HG02852 (cell line): Measurements from ENCODE around the gene VEPH1.
"Not testable (repeated sequence)": the region's sequence is repeated elsewhere in the genome, so short reads cannot be mapped to it uniquely, and the experiment has no call there.

Experiments
- ATAC-seq: cut with Tn5 transposase; IDR thresholded peaks from one replicate; pipeline ENCODE4 v1.9.1; 2021; ENCODE audit warnings: mild to moderate bottlenecking, moderate library complexity; ENCODE audit not compliant: unreplicated experiment

The VEPH1 gene

DNA sequence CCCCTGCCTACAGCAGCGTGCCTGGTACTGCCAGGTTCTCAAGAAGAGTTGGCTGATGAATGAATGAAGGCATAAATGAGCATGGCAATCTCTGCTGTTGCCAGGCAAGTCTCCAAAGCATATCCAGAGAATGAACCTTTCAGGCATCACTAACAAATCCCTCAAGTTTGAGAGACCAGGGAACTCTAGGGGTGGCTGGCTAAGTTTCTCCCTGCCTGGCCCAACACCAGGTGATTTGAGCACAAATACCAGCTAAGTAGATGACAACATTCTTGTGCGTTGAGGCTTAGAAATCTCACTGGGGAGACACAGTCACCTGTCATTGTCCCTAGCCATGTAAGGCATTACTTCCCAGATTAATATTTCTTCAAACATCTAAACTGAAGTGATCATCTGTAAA is 147.9 kb downstream of the VEPH1 start:
- no peak for ATAC-seq

DNA sequence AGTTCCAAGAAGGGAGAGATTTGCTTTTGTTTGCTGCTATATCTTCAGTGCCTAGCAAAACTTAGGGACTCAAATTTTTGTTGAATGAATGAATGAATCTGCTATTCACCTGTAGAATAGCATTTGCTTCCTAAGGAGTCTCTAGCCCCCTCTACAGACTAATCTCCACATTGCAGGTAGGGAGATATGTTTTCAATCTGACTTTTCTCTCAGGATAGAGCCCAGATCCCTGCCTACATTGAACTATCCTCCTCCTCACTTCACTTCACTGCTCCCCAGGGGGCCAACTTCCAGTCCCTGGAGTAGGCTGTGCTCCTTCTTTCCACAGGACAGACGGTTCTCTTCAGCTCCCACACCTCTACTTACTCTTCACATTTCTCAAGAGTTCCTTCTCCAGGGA is 148.5 kb downstream of the VEPH1 start:
- no peak for ATAC-seq

DNA sequence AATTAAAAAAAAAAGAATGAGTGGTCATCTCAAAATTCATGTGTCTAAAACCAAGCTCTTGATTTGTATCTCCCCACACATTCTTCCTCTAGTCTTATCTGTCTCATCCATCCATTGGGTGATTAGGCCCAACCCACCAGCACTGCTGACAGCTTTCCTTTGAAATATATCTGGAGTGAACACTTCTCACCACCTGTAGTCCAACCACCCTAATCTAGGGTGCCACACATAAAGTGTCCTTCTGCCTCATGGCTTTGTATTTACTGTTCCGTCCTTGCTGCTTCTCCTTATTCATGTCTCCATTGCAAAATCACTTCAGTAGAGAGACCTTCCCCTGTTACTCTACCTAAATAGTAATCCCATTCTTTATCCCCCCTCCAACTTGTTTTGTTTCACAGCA is 149.0 kb downstream of the VEPH1 start:
- no peak for ATAC-seq

DNA sequence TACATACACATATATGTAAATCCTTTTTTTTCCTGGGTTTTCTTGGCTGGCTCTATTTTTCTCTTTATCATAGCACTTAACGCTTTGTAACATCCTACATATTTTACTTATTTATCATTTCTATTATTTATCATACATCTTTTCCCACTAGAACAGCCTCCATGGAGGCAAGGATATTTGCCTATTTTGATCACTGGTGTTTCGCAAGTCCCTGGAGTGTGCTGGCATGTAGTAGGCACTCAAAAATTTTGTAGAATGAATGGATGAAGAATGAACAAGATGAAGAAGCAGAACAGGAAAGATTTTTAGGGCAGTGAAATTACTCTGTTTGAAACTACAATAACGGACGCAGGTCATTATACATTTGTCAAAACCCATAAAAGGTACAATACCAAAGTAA is 149.6 kb downstream of the VEPH1 start:
- ATAC-seq: no peak

DNA sequence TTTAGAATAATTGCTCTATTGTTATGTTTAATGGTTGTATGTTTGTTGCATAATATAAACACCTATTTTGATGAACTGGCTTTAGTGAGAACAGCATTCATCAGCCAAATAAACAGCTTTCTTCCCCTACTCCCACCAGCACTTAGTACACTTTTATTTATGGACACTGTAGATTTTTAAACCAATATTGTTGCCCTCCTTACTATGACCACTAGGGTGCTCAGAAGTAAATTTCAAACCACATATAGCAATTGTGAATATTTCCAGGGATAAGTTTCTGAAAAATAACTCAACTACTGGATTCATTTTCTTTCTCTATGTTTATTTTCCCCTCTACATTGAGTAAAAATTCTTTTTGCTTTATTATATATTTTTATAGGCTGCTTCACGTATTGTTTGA is 151.2 kb downstream of the VEPH1 start:
- no peak for ATAC-seq

DNA sequence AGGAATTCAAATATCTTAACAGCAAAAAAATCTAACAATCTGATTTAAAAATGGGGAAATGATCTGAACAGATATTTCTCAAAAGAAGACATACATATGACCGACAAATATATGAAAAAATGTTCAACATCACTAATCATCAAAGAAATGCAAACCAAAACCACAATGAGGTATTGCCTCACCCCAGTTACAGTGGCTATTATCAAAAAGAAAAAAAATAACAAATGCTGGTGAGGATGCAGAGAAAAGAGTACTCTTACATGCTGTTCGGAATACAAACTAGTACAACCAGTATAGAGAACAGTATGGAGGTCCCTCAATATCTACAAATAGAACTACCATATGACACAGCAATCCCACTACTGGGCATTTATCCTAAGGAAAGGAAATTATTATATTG is 152.6 kb downstream of the VEPH1 start:
- ATAC-seq: not testable (repeated sequence)

DNA sequence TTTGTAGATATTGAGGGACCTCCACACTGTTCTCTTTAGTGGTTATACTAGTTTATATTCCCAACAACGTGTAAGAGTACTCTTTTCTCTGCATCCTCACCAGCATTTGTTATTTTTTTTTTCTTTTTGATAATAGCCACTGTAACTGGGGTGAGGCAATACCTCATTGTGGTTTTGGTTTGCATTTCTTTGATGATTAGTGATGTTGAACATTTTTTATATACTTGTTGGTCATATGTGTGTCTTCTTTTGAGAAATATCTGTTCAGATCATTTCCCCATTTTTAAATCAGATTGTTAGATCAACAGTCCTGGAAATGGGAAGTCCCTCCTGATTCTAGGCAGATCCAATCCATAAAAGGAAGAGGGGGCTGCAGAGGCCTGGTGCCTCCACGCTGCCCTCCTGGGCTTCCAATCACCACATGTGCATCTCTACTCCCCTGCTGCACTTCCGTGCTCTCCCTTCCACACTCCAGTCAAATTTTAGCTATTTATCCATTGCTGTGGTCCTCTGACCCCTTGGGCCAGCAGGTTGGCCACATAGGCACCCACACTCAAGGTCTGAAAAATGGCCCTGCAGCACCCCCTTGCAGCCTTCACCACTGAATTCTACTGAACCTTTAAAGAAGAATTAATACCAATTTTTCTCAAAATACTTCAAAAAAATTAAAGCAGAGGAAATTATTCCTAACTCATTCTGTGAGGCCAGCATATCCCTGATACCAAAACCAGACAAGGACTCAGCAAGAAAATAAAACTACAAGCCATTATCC is 154.7 kb downstream of the VEPH1 start:
- not testable (repeated sequence) for ATAC-seq

DNA sequence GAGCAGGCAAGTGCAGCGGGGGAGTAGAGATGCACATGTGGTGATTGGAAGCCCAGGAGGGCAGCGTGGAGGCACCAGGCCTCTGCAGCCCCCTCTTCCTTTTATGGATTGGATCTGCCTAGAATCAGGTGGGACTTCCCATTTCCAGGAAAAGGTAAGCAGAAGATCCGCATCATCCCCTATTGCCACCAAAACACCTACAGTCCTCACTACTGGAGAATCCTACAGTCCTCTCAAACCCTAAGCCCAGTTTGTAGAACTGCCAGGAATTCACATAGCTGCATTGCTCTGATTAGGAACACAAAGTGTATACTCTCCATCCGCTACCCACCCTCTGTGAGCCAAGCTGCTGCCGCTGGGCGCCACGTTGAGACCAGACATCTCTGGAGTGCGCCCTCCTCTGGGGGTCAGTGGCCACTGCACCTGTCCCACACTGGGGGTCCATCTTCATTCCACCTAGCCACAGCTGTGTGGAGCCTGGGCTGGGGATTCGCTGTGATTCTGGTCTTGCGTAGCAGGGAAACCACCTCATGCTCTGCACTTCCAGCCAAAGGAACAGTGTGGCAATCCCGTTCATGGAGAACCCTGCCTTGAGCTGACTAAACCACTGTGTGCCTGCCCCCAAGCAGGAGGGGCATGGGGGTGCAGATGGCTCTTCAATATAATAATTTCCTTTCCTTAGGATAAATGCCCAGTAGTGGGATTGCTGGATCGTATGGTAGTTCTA is 155.5 kb downstream of the VEPH1 start:
- no peak for ATAC-seq

DNA sequence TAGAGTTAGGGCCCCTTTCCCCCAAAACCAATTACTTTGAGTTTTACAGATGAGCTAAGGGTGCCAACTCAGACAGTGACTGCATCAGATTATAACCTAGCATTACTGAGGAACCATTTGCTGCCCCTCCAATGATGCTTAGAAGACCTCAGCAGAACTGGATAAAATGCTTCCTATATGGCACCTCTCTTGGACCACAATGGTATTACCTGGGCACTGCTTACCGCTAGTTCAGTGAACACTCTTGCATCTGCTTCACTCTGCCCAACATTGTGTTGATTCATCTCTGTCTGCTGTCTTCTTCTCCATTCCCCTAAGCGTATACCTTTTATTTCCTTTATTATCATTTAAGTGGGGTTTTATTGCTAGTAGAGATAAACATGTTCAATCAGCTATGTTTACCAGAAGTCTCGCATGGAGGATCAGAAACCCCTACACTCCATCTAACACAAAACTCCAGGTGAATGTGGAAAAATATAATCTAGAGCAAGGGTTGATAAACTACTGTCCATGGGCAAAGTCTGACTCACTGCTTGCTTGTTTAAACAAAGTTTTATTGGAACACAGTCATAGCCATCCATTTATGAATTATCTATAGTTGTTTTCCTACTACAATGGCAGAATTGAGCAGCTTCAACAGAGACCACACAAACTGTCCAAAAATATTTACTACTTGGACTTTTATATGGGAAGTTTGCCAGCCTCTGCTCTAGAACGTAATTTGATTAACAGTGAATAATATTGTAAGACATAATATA is 166.8 kb downstream of the VEPH1 start:
- no peak for ATAC-seq

DNA sequence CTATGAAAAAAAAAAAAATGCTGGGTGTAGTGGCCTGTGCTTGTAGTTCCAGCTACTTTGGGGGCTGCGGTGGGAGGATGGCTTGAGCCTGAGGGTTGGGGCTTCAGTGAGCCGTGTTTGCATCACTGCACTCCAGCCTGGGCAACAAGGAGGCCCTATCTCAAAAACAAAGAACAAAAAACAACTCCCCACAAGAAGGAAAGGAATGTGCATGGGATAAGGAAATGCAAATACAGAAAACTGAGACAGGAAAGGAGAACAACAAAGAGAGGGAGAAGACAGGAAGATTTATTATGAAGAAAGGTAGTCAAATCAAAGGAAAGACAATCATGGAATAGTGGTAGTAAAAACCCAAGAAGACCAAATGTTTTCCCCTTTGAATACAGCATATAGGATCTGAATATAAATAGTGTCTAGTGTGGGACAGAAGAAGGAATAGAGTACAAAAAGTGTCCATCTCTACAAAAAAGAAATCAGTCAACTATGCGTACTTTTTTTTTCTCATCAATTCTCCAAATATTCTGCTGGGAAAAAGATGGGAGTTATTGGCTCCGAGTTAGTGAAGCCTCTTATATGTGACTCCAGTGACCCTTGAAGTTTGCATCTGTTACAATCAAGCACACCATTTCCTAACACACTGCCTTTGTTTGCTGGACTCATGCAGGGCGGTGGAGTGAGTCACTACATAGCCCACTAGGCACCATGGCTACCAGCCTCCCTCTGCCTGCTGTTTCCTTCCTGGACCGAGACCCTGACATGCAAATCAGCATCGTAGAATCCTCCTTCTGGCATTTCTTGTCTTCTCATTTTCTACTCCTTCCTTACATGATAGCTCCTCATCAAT is 167.8 kb downstream of the VEPH1 start:
- no peak for ATAC-seq

DNA sequence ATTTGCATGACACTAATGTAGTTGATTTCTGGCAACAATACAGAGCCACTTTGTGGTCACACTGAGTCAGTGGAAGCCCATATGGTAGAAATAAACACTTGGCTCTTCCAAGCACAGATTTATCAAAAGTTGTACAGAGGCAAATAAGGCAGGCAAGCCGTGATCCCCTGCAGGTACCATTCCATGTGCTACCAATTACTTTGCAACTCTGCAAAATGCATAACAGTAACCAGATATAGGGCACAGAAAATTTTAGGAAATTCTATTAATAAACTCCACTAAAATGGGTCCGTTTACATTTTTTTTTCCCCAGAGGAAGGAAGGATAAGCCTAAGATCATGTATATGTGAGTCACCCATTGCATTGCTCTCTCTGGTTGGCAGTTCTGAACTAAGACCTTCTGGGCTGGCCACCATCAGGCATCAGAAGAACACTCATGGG is 169.6 kb downstream of the VEPH1 start:
- ATAC-seq: no peak

DNA sequence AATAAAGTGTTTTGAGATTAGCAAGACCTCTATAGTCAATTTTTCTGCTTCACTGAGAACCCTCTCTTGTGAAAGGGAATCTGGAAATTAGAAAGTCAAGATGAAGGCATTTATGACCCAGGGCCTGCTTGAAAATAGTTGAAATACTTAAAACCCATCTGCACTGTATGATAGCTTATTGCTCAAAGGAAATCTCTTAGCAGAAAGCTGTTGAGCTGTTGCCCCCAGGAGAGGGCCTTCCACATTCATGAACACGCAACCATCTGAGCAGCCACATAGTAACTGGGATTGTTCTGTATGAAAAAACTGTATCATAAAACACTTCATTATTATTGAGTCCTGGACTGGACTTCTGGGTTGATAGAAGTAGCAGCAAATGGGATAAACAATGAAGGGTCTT is 173.0 kb downstream of the VEPH1 start:
- ATAC-seq: no peak

DNA sequence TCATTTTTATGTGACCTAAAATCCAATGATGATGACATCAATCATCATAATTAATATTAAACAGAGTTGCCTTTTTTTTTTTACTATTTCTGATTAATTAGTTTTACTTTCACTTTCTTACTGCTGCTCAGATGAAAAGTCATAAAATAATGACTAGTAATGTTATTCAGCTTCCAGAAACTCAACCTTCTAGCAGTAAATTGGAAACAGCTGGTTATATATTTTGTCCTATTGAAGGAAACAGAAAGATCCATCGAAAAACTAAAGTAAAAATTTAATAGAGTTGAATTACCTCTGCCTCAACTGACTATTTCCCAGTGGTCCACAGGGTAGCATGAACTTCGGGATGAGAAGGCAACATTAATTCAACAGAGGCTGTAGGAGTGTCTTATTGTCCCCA is 173.7 kb downstream of the VEPH1 start:
- no peak for ATAC-seq

DNA sequence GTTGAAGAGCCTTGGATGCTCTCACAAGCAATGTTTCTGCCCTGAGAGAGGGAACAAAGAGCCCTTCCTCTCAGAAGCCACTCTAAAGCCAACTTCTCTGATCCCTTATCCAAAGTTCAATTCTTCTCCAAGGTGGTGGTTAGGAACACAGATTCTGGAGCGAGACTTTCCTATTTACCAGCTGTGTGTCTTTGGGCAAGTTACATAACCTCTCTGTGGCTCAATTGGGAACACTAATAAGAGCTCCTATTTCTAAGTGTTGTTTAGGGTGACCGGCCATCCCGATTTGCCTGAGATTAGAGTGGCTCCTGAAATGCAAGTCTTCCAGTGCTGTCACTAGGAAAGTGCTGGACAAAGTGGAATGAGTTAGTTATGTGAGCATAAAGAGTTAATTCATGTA is 175.4 kb downstream of the VEPH1 start:
- no peak for ATAC-seq

DNA sequence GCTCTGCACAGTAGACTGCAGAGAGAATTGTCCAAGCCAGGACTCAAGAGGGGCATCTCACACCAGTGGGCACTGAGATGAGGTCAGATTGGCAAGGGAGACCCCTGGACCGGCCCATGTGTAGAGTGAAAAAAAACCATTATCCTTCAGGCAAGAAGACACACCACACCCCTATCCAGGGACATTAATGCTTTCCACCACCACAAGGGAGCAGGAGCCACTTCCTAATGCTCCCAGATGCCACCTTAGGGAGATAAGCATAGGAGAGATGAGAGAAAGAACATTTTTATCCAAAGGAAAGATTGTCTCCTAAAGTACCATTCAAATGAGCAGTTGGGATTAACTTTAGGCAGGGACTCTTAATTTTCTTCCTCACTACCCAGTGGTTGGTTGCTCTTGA is 176.2 kb downstream of the VEPH1 start:
- ATAC-seq: no peak

DNA sequence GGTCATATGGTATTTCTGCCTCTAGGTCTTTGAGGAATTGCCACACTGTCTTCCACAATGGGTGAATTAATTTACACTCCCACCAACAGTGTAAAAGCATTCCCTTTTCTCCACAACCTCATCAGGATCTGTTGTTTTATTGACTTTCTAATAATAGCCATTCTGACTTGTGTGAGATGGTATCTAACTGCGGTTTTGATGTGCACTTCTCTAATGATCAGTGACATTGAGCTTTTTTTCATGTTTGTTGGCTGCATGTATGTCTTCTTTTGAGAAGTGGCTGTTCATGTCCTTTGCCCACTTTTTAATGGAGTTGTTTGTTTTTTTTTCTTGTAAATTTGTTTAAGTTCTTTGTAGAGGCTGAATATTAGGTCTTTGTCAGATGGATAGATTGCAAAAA is 178.3 kb downstream of the VEPH1 start:
- not testable (repeated sequence) for ATAC-seq

DNA sequence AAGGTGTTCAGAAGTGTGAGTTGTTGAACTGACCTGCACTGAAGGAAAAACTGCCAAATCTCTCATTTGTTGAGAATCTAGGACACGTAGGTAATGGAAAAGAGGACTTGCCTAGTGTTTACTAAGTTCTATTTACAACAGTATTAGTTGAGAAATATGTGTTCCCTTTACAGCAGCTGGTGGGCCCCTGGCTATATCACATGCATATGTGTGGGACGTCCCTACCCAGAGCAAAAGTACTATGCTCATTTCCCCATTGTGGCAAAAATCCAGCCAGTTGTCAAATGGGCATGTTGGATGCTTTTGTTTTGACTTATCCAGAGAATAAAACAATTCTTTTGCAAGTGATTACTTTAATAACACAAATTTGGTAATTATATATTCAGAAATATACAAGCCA is 179.9 kb downstream of the VEPH1 start:
- no peak for ATAC-seq

DNA sequence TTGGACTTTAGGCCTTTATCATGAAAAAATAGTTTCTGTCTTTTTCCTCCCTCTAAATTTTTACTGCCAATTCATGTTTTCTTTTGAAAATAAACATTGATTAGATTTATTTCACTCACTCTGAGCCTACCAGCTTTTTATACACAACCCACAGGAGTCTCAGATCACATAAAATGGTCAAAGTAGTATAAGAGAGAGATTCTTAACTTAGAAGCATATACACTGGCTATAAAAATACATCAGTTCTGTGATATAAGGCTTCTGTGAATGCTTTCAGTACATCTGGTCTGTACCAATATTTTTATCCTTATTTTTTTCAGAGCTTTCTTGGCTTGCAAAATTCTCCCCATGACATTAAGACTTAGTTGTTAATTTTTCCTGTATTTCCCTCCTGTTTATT is 183.5 kb downstream of the VEPH1 start:
- no peak for ATAC-seq

DNA sequence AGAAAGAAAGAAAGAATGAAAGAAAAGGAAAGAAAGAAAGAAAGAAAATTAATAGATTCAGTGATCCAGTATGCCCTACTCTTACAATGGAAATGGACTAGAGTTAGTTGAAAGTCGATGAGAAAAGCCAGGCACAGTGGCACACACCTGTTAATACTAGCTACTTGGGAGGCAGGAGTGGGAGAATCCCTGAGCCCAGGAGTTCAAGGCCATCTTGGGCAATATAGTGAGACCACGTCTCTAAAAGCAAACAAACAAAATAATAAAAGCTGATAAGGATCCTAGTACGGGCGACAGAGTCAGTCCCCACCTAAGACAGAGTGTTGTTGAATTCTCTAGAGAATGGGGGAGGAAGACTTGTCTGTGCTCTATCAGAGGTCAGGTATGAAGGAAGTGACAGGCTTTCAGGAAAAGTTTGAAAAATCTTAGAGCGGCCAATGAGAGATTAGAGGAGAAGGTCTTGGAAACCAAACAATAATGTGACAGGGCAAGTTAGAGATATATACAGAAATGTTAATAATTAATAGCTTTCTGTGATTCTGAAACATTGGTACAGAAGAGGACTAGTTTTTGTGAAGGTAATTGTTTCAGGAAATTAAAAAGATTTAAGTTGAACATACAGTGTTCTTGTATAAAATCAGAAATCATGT is 184.5 kb downstream of the VEPH1 start:
- ATAC-seq: no peak

DNA sequence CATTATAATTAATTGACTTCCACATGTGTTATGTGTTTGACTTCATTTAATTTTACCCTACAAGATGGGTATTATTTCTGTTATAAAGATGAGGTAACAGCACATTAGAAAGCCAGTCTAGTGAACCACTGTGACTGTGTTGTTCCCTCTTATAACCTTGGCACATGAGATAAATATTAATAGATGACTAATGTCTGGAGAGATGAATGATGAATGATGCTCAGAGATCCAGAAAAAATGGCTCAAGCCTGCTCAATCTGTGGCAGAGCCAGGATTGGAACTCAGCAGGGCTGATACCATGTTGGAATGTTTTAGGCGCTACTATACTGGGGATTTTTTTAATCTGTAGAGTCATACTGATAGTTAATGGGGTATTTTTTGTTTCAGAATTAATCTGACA is 185.3 kb downstream of the VEPH1 start:
- no peak for ATAC-seq
